Spleen (tissue), 11 donors: ENCODE measurements around the gene ACP3. TPM values are rescaled to one million over a fixed set of nuclear protein-coding genes. Genes with fewer than 3 reads are reported as not detected.

Experiments used
- DNase-seq: peaks from one replicate; pipeline ENCODE4 v3.0.0-alpha.2; 2020
- H3K27ac ChIP-seq, 8 donors: fragments of 200-600 bp; sonication (generic) in 7 of 8; 1 replicate in 4 of 8; 2 replicates in 4 of 8; pipeline versions ENCODE4 v1.5.0 to v1.8.0; 2016 to 2021; ENCODE audit warnings: inconsistent platforms in 4 of 8, mild to moderate bottlenecking in 4 of 8, moderate library complexity in 1 of 8
- H3K27me3 ChIP-seq, 7 donors: fragments of 200-600 bp; sonication (generic) in 6 of 7; replicated peaks in 1 of 7; 1 replicate in 4 of 7; 2 replicates in 3 of 7; pipeline versions ENCODE4 v1.5.0 to v1.8.0; 2016 to 2021; ENCODE audit warnings: inconsistent platforms in 3 of 7, mild to moderate bottlenecking in 1 of 7
- H3K36me3 ChIP-seq, 6 donors: fragments of 200-600 bp; sonication (generic) in 5 of 6; 1 replicate in 4 of 6; 2 replicates in 2 of 6; pipeline versions ENCODE4 v1.5.0 to v1.8.0; 2016 to 2021; ENCODE audit warnings: inconsistent platforms in 2 of 6
- H3K4me1 ChIP-seq, 6 donors: fragments of 200-600 bp; sonication (generic) in 5 of 6; 1 replicate in 3 of 6; 2 replicates in 3 of 6; pipeline versions ENCODE4 v1.5.0 to v1.8.0; 2016 to 2021; ENCODE audit warnings: inconsistent platforms in 3 of 6
- H3K4me3 ChIP-seq, 8 donors: fragments of 200-600 bp; sonication (generic) in 7 of 8; 1 replicate in 4 of 8; 2 replicates in 4 of 8; pipeline versions ENCODE4 v1.5.0 to v1.8.0; 2016 to 2021; ENCODE audit warnings: inconsistent platforms in 4 of 8, mild to moderate bottlenecking in 4 of 8, moderate library complexity in 2 of 8
- H3K9me3 ChIP-seq, 8 donors: fragments of 200-600 bp; sonication (generic) in 7 of 8; 1 replicate in 4 of 8; 2 replicates in 4 of 8; pipeline versions ENCODE4 v1.5.0 to v1.8.0; 2016 to 2021; ENCODE audit warnings: inconsistent platforms in 4 of 8
- POLR2A ChIP-seq, 3 donors: fragments of 450-650 bp; IDR thresholded peaks; one replicate each; pipeline ENCODE4 v1.5.1; 2017; ENCODE audit warnings: antibody characterized with exemption in 3 of 3, mild to moderate bottlenecking in 1 of 3
- POLR2AphosphoS5 ChIP-seq, 3 donors: sonication (generic); formaldehyde crosslinking; IDR thresholded peaks; one replicate each; pipeline ENCODE4 v1.5.1; 2017; ENCODE audit warnings: antibody characterized with exemption in 3 of 3
- whole genome bisulfite sequencing, 5 donors: extraction: QIAGEN DNeasy Blood & Tissue Kit in 3 of 5; methylation state at CpG; one replicate each; pipeline versions ENCODE4 v1.1.5 to v1.1.7; 2013 to 2018; 5-methylcytosine and 5-hydroxymethylcytosine counted together
- intact Hi-C: fragments of 100-400 bp; cut with DNase I; formaldehyde crosslinking; loops from one replicate; pipeline ENCODE4 v1.15.0; 2023; ENCODE audit warnings: low total_unique reads
- polyA plus RNA-seq, 3 donors: library from polyadenylated mRNA; stranded (reverse); fragments of 200-250 nt; gene quantifications; one replicate each; pipeline ENCODE4 v1.2.1, GENCODE V29; 2013
- total RNA-seq, 7 donors: library from RNA; depleted of rRNA in 3 of 7; stranded (reverse); fragments of >200 nt in 3 of 7; fragmentation: NEBNext Ultra II Directional in 4 of 7; extraction: Animal tissue kit (Norgen Biotek cat#: 25700) in 4 of 7; gene quantifications; one replicate each; pipeline versions ENCODE4 v1.1.0 to v1.2.1, GENCODE V29; 2016 to 2021
- TF ChIP-seq, protein P1 (sequence below), 11 experiments: fragments of 200-600 bp in 7 of 11; fragments of 450-650 bp in 4 of 11; sonication (generic) in 4 of 11; IDR thresholded peaks in 8 of 11; conservative IDR thresholded peaks in 3 of 11; 1 replicate in 7 of 11; 2 replicates in 4 of 11; pipeline versions ENCODE4 v1.4.0 to v1.8.0; 2016 to 2021; ENCODE audit warnings: antibody characterized with exemption in 11 of 11, inconsistent platforms in 4 of 11, mild to moderate bottlenecking in 1 of 11
- donor health status: healthy with polysubstance abuse.
- donor health status: DM: no; HTN: no; CAD: no; lungs with moderate emphysema.
- donor health status: DM: no; HTN: no; CAD: no.
- donor health status: Bipolar disorder and iron deficiency.
- donor health status: healthy.
- donor health status: DM: no; HTN: no; CAD: no.
- donor health status: DM: yes; HTN: yes; CAD: no.

The ACP3 gene
- total and polyA plus RNA-seq, 10 donors: 0.09 to 16.3 (median 5.4) TPM

- Histone ChIP-seq H3K4me1 (no peaks in the 10 kb centered on the region), H3K9me3 (no peaks in the 10 kb centered on the region), H3K4me3 (no peak overlapping the region), H3K36me3 (no peaks in the 10 kb centered on the region), H3K27ac (no peak overlapping the region), H3K27me3 (peaks cover 0 to 35% (median 0%) of the 10 kb centered on the region in 7 donors)
- intact Hi-C loops: no loop called here
- no peak for TF ChIP-seq POLR2A (IDR thresholded peaks at IDR 0.05)
- TF ChIP-seq, protein P1, sequence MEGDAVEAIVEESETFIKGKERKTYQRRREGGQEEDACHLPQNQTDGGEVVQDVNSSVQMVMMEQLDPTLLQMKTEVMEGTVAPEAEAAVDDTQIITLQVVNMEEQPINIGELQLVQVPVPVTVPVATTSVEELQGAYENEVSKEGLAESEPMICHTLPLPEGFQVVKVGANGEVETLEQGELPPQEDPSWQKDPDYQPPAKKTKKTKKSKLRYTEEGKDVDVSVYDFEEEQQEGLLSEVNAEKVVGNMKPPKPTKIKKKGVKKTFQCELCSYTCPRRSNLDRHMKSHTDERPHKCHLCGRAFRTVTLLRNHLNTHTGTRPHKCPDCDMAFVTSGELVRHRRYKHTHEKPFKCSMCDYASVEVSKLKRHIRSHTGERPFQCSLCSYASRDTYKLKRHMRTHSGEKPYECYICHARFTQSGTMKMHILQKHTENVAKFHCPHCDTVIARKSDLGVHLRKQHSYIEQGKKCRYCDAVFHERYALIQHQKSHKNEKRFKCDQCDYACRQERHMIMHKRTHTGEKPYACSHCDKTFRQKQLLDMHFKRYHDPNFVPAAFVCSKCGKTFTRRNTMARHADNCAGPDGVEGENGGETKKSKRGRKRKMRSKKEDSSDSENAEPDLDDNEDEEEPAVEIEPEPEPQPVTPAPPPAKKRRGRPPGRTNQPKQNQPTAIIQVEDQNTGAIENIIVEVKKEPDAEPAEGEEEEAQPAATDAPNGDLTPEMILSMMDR (IDR thresholded peaks at IDR 0.05 in 8 of 11, conservative IDR thresholded peaks at IDR 0.05 in 3 of 11): no peak
- no peak for TF ChIP-seq POLR2AphosphoS5 (IDR thresholded peaks at IDR 0.05)
- no peak for DNase-seq
- 63 to 76% (median 65%) methylated on average over 2 of the region's 2 CpGs for WGBS, 5 donors
These were observed 61.0 kb downstream of the ACP3 start for GRCh38 chr3:132378048-132378762.

GRCh38 chr3:132378846-132379245 is 61.6 kb downstream of the ACP3 start:
- intact Hi-C loops: no loop called here
- Histone ChIP-seq H3K36me3 (no peaks in the 10 kb centered on the region), H3K4me1 (no peaks in the 10 kb centered on the region), H3K27me3 (peaks cover 0 to 41% (median 0%) of the 10 kb centered on the region in 7 donors), H3K9me3 (peaks cover 0 to 5% (median 0%) of the 10 kb centered on the region in 8 donors), H3K27ac (no peak overlapping the region), H3K4me3 (no peak overlapping the region)
- DNase-seq: no peak
- no peak for TF ChIP-seq POLR2AphosphoS5 (IDR thresholded peaks at IDR 0.05)
- no peak for TF ChIP-seq POLR2A (IDR thresholded peaks at IDR 0.05)
- TF ChIP-seq, protein P1 (IDR thresholded peaks at IDR 0.05 in 8 of 11, conservative IDR thresholded peaks at IDR 0.05 in 3 of 11): no peak
- 50 to 73% (median 60%) methylated on average over 2 of the region's 2 CpGs for WGBS, 5 donors

DNA sequence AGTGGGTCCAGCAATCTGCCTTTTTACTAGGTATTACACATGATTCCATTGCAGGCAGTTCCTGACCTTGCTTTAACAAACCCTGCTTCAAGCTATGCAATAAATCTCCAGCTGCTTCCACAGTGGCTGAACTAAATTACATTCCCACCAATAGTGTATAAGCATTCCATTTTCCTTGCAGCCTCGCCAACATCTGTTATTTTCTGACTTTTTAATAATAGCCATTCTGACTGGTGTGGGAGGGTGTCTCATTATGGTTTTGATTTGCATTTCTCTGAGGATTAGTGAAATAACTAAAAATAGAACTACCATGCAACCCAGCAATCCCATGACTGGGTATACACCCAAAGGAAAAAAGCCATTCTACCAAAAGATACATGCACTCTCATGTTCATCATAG is 63.7 kb downstream of the ACP3 start:
- TF ChIP-seq POLR2A (IDR thresholded peaks at IDR 0.05): no peak
- TF ChIP-seq, protein P1 (IDR thresholded peaks at IDR 0.05 in 8 of 11, conservative IDR thresholded peaks at IDR 0.05 in 3 of 11): no peak
- intact Hi-C loops: no loop called here
- no peak for DNase-seq

GRCh38 chr3:132381348-132381944 is 64.2 kb downstream of the ACP3 start:
- WGBS, 5 donors: 68 to 92% (median 89%) methylated on average over 14 of the region's 14 CpGs
- Histone ChIP-seq H3K4me3 (no peak overlapping the region), H3K36me3 (no peaks in the 10 kb centered on the region), H3K9me3 (peaks cover 0 to 5% (median 0%) of the 10 kb centered on the region in 8 donors), H3K27me3 (peaks cover 0 to 41% (median 0%) of the 10 kb centered on the region in 7 donors), H3K27ac (no peak overlapping the region), H3K4me1 (no peaks in the 10 kb centered on the region)
- intact Hi-C loops: no loop called here
- TF ChIP-seq, protein P1 (IDR thresholded peaks at IDR 0.05 in 8 of 11, conservative IDR thresholded peaks at IDR 0.05 in 3 of 11): no peak
- no peak for TF ChIP-seq POLR2AphosphoS5 (IDR thresholded peaks at IDR 0.05)
- TF ChIP-seq POLR2A (IDR thresholded peaks at IDR 0.05): no peak
- no peak for DNase-seq

More for the DNA sequence above, 63.7 kb downstream of the ACP3 start:
- H3K9me3 ChIP-seq: peaks cover 0 to 5% (median 0%) of the 10 kb centered on the region in 8 donors
- no peak overlapping the region for H3K4me3 ChIP-seq
- WGBS, 5 donors: 63 to 78% (median 67%) methylated on average over 1 of the region's 1 CpG
- no peak overlapping the region for H3K27ac ChIP-seq
- H3K36me3 ChIP-seq: no peaks in the 10 kb centered on the region
- H3K27me3 ChIP-seq: peaks cover 0 to 41% (median 0%) of the 10 kb centered on the region in 7 donors
- no peaks in the 10 kb centered on the region for H3K4me1 ChIP-seq
